ENCODE results near the gene LDLRAD3. TPM values are rescaled to one million over a fixed set of nuclear protein-coding genes. Genes with fewer than 3 reads are reported as not detected.

The LDLRAD3 gene
- total and polyA plus RNA-seq, 9 donors: 14.5 to 32.4 (median 17.2) TPM

DNA sequence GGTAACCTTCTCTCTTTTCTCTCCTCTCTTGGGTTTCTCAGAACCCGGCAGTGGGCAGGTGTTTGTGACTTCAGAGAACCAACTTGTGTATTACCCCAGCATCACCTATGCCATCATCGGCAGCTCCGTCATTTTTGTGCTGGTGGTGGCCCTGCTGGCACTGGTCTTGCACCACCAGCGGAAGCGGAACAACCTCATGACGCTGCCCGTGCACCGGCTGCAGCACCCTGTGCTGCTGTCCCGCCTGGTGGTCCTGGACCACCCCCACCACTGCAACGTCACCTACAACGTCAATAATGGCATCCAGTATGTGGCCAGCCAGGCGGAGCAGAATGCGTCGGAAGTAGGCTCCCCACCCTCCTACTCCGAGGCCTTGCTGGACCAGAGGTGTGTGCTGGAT lies 283.2 kb downstream of the LDLRAD3 start:
- no peak overlapping the region for H3K4me3 ChIP-seq
- 96 to 98% (median 98%) methylated on average over 15 of the region's 15 CpGs for WGBS, 3 donors
- no peak for TF ChIP-seq POLR2A (IDR thresholded peaks at IDR 0.05)
- TF ChIP-seq EP300 (IDR thresholded peaks at IDR 0.05): no peak
- TF ChIP-seq, protein P1, sequence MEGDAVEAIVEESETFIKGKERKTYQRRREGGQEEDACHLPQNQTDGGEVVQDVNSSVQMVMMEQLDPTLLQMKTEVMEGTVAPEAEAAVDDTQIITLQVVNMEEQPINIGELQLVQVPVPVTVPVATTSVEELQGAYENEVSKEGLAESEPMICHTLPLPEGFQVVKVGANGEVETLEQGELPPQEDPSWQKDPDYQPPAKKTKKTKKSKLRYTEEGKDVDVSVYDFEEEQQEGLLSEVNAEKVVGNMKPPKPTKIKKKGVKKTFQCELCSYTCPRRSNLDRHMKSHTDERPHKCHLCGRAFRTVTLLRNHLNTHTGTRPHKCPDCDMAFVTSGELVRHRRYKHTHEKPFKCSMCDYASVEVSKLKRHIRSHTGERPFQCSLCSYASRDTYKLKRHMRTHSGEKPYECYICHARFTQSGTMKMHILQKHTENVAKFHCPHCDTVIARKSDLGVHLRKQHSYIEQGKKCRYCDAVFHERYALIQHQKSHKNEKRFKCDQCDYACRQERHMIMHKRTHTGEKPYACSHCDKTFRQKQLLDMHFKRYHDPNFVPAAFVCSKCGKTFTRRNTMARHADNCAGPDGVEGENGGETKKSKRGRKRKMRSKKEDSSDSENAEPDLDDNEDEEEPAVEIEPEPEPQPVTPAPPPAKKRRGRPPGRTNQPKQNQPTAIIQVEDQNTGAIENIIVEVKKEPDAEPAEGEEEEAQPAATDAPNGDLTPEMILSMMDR (IDR thresholded peaks at IDR 0.05): no peak

GRCh38 chr11:36228689-36229088 lies 284.8 kb downstream of the LDLRAD3 start:
- Histone ChIP-seq H3K9me3 (no peaks in the 10 kb centered on the region), H3K27me3 (no peaks in the 10 kb centered on the region), H3K36me3 (no peaks in the 10 kb centered on the region), H3K27ac (no peak overlapping the region), H3K4me3 (no peak overlapping the region), H3K4me1 (ENCODE audit: insufficient read depth) (peaks cover 2% of the 10 kb centered on the region)
- TF ChIP-seq EP300 (IDR thresholded peaks at IDR 0.05) (no peak), POLR2A (IDR thresholded peaks at IDR 0.05) (no peak)
- TF ChIP-seq, protein P1 (IDR thresholded peaks at IDR 0.05): no peak
- intact Hi-C loops (cut with DNase I): no loop called here
- DNase-seq: no peak
- 95 to 97% (median 95%) methylated on average over 8 of the region's 8 CpGs for WGBS, 3 donors

More for the DNA sequence above, 283.2 kb downstream of the LDLRAD3 start:
- no peaks in the 10 kb centered on the region for H3K36me3 ChIP-seq
- no peaks in the 10 kb centered on the region for H3K4me1 ChIP-seq (ENCODE audit: insufficient read depth)
- intact Hi-C loops (cut with DNase I): no loop called here
- H3K9me3 ChIP-seq: no peaks in the 10 kb centered on the region
- H3K27ac ChIP-seq: no peak overlapping the region
- no peaks in the 10 kb centered on the region for H3K27me3 ChIP-seq
- no peak for DNase-seq

DNA sequence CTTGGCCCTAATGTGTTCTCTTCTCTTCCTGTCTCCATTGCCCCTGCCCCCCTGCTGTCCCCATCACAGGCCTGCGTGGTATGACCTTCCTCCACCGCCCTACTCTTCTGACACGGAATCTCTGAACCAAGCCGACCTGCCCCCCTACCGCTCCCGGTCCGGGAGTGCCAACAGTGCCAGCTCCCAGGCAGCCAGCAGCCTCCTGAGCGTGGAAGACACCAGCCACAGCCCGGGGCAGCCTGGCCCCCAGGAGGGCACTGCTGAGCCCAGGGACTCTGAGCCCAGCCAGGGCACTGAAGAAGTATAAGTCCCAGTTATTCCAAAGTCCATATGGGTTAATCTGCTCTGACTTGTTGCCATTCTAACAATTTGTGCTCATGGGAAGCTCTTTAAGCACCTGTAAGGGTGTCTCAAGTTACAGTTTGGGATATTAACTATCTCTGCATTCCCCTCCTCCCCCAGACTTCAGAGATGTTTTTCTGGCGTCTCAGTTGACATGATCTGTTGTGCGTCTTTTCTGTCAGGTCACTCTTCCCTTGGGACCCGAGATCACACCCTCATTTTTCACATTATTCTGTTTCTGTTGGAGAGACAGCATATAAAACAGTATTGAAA lies 285.3 kb downstream of the LDLRAD3 start:
- 91 to 93% (median 91%) methylated on average over 12 of the region's 12 CpGs for WGBS, 3 donors
- intact Hi-C loops (cut with DNase I): no loop called here

GRCh38 chr11:36230779-36231699 lies 287.2 kb downstream of the LDLRAD3 start:
- H3K4me1 ChIP-seq (ENCODE audit: insufficient read depth): peaks cover 4% of the 10 kb centered on the region
- TF ChIP-seq EP300 (IDR thresholded peaks at IDR 0.05) (no peak), POLR2A (IDR thresholded peaks at IDR 0.05) (no peak)
- TF ChIP-seq, protein P1 (IDR thresholded peaks at IDR 0.05): no peak
- no peak overlapping the region for H3K4me3 ChIP-seq
- DNase-seq: no peak
- no peaks in the 10 kb centered on the region for H3K9me3 ChIP-seq
- H3K36me3 ChIP-seq: no peaks in the 10 kb centered on the region
- H3K27me3 ChIP-seq: no peaks in the 10 kb centered on the region
- intact Hi-C loops (cut with DNase I): no loop called here
- H3K27ac ChIP-seq: no peak overlapping the region
- WGBS, 3 donors: 39 to 50% (median 45%) methylated on average over 11 of the region's 11 CpGs

More for the DNA sequence above, 285.3 kb downstream of the LDLRAD3 start:
- Histone ChIP-seq H3K27ac (no peak overlapping the region), H3K9me3 (no peaks in the 10 kb centered on the region), H3K4me3 (no peak overlapping the region), H3K27me3 (no peaks in the 10 kb centered on the region), H3K4me1 (ENCODE audit: insufficient read depth) (peaks cover 2% of the 10 kb centered on the region), H3K36me3 (no peaks in the 10 kb centered on the region)
- no peak for DNase-seq
- TF ChIP-seq, protein P1 (IDR thresholded peaks at IDR 0.05): no peak
- TF ChIP-seq POLR2A (IDR thresholded peaks at IDR 0.05) (no peak), EP300 (IDR thresholded peaks at IDR 0.05) (no peak)

All from ovary (tissue), 9 donors.